ENCODE measurements around the gene PRKG1.

Gene PRKG1

DNA sequence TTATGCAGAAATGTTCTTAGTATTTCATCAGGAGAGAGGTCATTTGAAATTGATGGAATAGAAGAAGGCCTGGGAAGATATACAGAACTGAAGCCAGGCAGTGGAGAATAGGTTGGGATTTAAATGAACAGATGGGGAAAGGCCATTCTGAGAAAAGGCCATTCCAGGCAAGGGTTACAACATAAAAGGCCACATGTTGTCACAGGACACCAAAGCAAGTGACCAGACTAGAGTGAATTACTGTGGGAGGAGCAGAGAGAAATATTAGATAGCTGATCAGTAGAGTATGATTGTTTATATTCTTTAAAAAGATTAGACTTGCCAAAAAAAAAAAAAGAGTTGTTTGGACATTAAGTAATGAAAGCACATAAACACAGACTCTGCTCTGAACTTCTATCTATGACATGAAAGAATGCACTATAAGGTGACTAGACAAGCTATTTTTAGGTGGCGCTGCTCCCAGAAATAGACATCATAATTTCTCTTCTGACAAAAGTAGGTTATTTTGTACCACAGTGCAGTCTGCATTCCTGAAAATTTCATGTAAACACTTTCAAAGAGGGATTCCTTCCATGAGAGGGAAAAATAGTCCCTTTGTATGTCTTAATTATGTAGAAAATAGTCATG, 1184.6 kb downstream of the PRKG1 start:
- no peak for DNase-seq

DNA sequence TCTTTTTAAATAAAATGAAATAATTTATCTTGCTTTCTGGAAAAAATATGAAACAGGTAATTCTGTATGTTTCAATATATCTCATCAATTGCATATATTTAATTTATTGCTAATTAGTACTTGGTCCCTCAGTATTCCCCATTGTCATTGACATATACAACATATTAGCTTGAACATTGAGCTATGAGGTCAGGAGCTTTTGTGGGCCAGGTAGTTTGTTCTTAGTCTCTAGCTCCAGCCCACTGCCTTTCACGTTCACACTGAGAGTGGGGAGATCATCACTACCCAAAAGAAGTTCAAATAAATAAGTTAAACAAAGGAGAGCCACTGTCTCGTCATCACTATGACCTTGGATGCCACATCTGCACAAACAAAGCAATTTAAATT, 1185.1 kb downstream of the PRKG1 start:
- no peak for DNase-seq

DNA sequence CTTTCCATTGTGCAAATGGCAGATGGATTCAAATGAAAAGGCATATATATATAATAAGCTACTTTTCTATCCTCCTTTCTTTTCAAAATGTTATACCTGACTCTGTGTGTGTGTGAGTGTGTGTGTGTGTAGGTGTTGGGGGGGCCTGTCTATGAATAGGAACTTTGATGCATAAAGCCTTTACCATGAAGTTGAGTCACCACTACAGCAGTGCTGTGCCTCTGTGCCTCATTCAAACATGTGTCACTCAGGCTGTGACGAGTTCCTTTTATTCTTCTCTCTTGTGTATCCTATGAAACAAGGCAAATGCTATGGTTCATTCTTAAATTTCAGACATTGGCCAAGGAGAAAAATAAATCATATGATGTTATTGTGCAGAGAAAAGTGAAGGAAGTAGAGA, 1187.1 kb downstream of the PRKG1 start:
- no peak for DNase-seq

DNA sequence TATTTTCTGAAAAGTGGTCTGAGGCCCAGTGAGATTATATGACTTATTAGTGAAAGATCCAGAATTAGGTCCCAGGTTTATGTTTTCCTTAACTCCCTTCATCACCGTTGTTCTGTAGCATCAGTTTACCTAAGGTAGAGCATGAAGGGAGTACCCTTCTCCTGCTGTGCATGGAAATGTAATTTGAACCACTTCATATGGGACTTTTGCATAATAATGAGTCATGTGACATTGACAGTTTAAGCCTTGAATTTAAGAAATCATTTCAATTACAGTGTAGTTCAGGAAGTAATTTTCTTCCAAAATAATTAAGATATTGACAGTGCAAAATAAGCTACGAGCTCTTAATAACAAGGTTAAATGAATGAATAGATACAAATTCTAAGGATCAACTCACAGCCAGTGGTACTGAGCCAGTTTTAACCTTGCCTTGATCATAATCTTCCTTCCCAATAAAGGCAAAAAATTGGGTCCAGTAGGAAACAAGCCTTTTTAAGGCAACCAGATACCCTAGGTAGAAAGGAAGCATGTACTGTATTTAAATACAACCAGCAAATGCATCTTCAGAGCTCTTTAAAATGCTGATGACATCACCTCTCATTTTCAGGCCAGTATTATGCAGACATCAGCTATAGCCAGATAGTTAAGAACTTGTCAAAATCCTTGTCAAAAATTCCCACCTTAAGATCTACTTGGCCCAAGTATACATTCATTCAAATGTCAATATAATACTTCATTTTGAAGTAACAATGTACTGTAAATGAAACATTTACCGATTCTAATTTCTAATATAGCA, 1191.0 kb downstream of the PRKG1 start:
- DNase-seq, result no peak

DNA sequence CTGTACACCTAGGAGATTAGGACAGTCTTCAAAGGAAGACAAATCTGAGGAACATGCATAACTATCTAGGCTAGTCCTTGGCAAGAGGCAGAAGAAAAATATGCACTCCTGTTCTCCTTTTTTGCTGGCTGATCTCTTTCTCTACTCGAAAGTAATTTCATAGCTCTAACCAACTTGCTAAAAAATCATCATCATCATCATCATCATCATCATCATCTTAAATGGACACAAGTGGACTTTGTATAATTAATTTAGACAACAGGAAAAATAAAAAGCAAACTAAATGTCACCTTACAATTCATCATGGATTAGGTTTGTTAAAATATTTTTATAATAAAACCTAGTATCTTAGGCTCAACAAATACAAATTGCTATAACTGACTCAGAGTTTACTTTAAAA, 1192.6 kb downstream of the PRKG1 start:
- no peak for DNase-seq

DNA sequence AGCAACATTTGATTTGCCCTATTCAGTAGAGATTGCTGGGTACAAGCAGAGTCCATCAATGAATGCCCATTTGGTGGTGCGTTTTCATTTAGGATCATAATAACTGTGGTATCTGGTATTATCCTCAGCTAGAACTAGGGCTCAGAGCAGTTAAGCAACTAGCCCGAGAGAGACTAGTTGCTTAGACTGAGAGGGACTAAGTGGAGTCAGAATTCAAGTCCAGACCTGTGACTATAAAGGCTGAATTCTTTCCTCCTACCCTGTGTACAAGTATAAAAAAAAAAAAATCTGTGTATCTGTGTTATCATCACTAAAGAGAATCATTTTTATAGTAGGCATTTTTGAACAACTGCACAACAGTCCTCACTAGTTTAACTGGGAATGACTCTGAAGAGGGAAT, 1194.5 kb downstream of the PRKG1 start:
- DNase-seq, result no peak

DNA sequence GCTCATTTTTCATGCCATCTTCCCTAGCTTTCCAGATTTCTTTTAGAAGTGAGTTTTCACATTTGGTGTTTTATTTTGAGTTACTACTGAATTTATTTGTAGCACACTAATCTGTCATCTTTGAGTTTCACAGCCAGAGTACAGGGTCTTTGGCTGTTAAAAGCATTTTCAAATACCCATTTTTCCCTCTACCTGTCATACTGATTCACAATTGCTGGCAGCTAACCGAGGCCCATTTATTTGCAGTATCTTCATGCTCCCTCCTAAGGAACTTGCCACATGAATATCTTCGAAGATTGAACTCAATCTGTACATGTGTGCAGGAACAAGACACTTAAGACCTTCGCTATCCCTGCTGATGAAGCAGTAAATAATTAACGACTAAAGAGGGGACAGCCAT, 1194.9 kb downstream of the PRKG1 start:
- no peak for DNase-seq

DNA sequence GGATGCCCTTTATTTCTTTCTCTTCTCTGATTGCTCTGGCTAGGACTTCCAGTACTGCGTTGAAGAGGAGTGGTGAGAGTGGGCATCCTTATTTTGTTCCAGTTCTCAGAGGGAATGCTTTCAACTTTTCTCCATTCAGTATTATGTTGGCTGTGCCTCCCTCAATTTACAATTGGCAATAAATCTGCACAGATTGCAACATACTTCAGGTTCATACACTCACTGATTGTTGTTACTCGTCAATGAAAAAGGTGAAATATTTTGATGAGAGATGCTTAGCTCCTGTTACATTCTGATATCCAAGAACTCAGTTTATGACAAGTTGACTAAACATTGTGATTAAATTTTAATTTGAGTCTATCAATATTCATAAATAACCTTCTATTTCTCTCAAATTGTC, 1201.9 kb downstream of the PRKG1 start:
- DNase-seq, result no peak

DNA sequence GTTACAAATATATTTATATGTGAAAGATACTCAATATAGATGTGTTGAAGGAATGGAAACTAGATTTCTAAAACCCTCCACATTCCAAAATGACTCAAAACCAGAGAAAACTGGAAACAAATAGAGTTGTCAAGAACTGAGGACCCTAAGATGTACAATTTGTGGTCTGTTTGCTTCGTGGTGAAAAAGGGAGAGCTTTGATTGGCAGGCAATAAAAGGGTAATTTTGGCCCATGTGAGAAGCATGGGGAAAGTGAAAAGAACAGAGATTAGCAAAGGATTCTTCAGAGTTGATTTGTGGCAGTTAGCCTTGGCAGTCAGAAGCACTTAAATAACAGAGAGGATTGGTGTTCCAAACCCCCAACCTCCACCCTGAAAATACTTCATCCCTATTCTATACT, 1202.7 kb downstream of the PRKG1 start:
- DNase-seq, result no peak

DNA sequence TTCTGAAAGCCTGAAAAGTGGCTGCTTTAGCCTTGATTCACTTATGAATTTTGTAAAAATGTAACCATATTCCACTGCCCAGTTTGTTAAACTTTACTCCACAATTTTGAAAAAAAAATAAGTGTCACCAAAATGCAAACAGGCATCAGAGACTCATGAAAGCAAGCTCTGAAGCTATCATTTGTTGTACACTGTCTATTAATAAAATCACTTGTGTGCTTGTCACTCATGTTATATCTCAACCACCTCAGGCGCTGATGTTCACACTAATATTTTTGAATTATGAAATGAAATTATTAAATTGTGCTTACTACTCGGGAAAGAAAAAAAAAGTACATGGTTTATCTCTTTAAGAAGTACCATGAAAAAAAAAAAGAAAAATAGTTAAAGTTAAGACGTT, 1205.3 kb downstream of the PRKG1 start:
- DNase-seq, result no peak

DNA sequence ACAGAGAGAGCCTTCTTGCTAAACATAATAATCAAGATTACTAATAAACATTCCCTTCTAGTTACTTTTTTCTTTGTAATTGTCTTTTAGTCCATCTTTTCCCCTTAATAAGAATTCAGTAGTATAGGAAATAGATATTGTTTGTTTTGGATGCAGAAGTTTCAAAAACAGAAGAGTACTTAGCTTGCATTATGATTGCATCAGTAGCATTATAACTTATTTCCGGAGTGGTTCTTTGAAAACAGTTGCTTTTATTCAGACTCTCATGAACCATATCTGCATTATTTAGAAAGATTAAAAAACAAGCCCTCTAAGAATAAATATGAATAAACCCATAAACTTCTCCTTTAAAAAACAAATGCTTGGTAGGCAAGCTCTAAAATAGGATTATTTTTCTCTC, 1205.8 kb downstream of the PRKG1 start:
- no peak for DNase-seq

DNA sequence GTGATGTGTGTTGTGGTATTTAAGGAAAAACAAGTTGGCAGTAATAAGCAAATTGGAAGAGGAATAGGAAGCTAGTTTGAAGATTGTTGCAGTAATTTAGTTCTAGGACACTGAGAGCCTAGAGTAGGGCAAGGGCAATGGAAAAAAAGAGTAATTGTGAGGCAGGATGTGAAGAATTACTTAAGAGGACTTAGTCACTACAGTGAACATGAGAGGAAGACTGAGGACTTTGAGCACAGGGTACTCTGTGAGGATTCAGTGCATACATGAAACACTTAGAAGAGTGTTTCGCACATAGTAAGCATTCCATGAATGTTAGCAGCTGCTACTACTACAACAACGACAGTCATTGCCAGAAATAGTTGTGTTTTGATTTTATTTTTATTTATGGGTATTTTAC, 1208.9 kb downstream of the PRKG1 start:
- no peak for DNase-seq

DNA sequence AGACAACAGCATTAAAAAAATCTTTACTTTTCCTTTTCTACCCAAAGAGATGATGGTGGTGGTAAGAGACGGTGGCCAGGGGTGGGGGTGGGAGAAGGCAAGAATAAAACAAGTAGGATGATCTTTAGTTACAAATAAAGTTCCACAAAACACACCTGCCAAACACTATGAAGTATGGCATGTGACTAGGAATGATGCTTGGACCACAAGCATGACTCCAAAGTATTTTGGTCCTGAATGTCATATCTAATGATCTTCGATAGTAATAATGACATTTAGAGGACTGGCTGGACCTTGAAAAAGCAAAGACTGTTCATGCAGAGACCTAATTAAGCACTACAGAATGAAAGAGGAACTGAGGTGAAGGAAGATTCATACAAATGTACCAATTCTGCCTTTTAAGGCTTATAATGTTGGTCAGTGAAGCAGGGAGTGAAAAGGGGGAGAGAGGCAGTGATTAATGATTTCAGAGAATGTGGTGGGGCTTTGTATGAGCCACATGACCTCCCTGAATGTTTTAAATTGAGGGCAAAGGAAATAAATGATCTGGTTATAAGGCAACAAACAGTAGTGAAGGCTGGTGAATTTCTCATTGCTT, 1210.2 kb downstream of the PRKG1 start:
- DNase-seq, result no peak

DNA sequence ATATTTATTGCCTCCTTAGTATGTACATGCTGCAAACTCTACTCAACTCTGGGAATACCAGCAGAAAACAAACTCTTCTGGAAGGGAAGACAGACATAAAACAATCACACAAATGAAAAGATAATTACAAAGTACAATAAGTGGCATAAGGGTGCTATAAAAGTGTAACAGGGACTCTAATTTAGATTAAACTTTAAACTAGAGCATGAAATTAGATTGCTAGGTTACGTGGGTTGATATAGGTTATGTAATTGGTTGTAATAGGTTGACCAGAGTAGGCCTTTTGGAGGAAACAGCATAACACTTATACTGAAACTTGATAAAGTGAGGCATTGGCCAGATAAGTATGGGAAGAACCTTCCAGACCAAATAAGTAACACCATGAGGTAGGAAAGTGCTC, 1213.6 kb downstream of the PRKG1 start:
- DNase-seq, result no peak

DNA sequence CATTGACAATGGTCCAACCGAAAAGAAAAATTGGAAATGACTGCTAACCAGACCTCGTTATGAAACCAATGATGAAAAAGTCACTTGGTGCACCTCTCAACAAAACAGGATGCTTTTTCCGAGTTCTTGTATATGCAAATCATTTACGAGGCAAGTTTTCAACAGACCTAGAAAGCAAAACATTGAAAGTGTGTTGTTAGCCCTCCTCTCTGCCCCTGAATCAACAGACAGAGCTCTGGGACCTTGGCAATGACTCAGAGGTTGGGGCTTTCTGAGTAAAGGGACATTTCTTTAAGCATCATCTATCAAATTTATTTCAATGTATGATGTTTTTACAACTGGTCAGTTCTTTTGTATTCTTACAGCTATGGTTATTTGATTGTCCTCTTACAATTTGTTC, 1223.5 kb downstream of the PRKG1 start:
- no peak for DNase-seq

DNA sequence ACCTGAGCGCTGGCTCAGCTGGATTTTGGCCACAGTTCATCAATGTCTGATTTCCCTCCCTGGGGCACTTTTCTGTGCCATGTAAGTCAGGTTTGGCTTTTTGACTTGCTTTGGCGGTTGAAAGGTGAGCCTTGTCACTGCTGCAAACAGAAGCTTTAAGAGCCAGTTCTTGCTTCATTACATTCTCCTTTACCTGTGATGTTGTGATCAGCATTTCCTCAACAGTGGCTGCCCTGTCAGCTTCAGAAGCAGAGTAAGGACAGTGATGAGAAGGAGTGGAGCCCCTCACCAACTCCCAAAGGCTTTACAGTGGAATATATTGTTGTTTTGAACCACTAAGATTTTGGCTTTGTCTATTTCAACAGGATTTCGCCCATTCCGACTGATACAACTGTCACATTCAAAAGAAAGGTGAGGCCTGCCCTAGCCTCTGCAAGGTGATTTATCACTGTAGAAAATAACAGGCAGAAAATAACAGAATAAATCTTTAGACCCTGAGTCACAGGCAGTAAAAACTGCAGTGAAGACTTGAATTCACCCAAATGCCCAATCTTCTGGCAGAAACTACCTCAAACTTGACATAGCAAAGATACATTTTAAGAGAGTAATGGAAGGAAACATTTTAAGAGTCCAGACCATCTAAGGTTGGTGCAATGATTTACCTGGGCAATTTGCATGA, 1226.5 kb downstream of the PRKG1 start:
- DNase-seq, result no peak

DNA sequence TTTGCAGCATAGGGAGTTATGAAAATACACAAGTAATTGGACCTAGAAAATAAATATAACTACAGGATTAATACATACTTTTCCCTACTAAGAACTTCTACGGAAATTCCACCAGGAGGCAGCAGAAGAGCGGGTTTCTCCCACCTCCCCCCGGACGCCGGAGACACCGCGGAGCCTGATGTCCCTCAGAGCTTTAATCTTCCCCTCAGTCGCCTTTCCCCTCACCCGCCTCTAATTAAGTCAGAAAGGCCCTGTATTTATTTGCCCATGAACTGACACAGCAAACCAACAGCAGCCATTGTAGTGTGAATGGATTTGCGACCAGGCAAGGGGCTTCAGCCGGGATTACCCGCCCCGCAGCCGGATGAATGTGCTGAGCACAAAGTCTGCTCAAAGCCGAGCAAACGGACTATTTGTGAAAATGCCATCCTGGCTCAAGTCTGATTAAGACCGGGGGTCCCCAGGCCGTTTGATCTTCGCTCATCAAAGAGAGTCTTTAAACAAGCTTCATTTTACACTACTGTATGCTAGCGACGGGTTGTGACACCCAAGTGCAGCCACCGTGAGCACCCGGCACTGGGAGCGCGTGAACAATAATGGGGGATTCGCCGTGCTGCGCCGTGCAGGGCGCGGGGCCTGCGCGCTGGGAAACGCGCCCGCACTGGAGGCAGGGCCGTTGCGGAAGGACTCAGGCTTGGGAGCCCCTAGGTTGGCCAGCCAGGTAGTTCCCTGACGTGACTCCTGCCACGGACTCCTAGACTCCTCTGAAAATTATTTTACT, 1234.2 kb downstream of the PRKG1 start:
- no peak for DNase-seq

DNA sequence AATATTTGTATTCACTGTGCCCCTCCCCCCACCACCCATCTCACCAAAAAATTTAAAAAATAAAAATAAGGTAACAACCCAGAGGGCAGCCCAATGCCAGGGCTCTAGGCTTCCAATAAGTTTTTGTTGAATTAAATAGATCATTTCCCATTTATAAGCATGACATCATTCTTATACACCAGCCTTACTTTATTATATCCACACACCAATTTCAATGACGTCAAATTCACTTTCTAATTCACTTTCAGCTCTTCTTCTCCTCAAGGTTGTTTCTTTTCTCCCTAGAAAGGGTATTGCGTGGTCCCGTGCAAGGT, 1238.6 kb downstream of the PRKG1 start:
- DNase-seq, result no peak

DNA sequence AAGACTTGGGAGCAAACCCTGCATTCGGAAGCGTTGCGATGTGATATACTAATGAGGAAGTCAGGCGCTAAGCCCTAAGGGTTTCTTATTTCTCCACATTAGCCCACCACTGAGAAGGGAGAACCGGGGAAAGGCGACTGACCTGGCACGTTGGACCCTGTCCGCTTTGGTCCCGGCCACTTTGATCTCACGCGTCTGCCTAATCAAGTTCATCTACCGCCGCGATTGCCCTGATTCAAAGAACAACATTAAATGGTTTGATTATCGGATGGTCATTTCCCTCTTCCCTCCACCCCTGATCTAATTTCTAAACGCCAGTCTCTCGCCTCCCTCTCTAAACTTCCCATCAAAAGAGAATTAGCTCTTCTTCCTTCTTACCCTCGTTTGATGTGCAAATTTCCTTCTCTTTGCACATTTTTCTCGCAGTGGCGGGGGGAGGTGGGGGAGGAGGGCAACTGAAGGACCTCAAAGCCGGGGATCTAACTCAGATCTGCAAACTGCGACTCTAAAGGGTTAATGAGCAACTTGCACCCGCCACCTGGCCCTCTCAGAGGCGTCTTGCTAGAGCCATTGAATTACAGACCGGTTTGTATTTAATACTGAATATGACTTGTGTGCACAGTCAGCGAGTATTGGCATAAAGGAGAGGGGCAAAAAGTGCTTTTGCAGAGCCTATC, 1239.1 kb downstream of the PRKG1 start:
- DNase-seq, result no peak

DNA sequence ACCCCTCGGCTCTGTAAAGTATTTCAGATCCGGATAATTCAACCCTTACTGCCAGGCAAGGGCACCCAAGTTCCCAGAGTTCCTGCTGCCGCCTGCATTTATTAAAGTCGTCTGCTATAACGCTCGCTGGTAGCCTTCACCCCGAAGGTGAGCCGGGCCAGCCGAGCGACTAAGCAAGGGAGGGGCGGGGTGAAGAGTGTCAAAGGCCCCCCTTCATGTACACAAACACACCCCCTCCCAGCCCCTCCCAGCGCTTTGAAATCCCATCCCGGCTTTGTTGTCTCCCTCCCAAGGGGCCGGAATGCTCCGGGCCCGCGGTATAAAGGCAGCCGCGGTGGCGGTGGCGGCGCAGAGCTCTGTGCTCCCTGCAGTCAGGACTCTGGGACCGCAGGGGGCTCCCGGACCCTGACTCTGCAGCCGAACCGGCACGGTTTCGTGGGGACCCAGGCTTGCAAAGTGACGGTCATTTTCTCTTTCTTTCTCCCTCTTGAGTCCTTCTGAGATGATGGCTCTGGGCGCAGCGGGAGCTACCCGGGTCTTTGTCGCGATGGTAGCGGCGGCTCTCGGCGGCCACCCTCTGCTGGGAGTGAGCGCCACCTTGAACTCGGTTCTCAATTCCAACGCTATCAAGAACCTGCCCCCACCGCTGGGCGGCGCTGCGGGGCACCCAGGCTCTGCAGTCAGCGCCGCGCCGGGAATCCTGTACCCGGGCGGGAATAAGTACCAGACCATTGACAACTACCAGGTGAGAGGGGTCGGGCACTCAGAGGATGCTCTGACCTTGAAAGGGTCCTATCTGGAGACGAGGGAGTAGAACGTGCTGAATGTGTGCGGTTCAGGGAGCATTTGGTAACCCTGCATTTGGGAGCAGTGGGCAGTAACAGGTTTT, 1239.9 kb downstream of the PRKG1 start, which contains the start of gene DKK1:
Gene DKK1 (plus strand): TSS at position 349 of the 889 bp plus-strand sequence. CDS start 154 bp downstream, at position 503.
- DNase-seq, result no peak

DNA sequence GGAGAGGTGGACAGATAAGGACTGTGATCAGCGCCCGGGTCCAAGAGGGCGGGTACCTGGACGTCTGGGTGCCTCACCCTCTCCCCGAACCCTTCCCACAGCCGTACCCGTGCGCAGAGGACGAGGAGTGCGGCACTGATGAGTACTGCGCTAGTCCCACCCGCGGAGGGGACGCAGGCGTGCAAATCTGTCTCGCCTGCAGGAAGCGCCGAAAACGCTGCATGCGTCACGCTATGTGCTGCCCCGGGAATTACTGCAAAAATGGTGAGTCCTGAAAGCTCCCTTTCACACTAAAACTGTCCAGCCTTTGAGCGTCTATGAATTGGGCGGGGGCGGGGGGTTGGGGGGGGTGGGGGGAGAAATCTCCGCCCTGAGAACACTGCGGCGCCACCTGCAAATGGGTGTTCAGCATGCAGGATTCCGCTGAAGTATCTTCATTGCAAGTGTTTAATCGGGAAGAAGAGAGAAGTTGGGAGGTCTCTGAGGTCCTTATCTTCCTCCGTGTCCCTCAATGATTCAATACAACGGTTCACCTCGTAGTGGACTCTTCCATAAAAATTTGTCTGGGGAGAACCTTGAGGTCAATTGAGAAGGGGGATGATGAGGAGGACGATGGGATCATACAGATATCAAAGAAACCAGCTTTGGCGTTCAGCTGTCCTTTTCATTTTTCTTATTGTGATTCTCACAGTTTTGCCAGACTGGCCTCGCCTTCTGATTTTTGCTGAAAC, 1240.7 kb downstream of the PRKG1 start:
- no peak for DNase-seq
